Hepatocyte (in vitro differentiated cells): ENCODE data around the gene INHBC. TPM values are rescaled to one million over a fixed set of nuclear protein-coding genes. Genes with fewer than 3 reads are reported as not detected.
"Not testable (repeated sequence)": the region's sequence is repeated elsewhere in the genome, so short reads cannot be mapped to it uniquely, and the experiment has no call there.

Experiments used
- DNase-seq: peaks from one replicate; pipeline ENCODE4 v3.0.0-alpha.2; 2016; ENCODE audit warnings: low spot score
- H2AFZ ChIP-seq: fragments of 200-600 bp; sonication (generic); 2 replicates; pipeline ENCODE4 v1.6.0; 2016; ENCODE audit warnings: antibody characterized with exemption, mild to moderate bottlenecking
- H3K27ac ChIP-seq: fragments of 200-600 bp; sonication (generic); 2 replicates; pipeline ENCODE4 v1.5.1; 2016; ENCODE audit warnings: mild to moderate bottlenecking
- H3K27me3 ChIP-seq: fragments of 200-600 bp; sonication (generic); 2 replicates; pipeline ENCODE4 v1.6.1; 2016
- H3K36me3 ChIP-seq: fragments of 200-600 bp; sonication (generic); replicated peaks from 2 replicates; pipeline ENCODE4 v1.5.1; 2016; ENCODE audit warnings: low read depth; ENCODE audit not compliant: insufficient read depth
- H3K4me1 ChIP-seq: fragments of 200-600 bp; sonication (generic); 2 replicates; pipeline ENCODE4 v1.5.1; 2016; ENCODE audit warnings: mild to moderate bottlenecking, moderate library complexity; ENCODE audit not compliant: insufficient read depth
- H3K4me2 ChIP-seq: fragments of 200-600 bp; sonication (generic); 2 replicates; pipeline ENCODE4 v1.6.0; 2016
- H3K4me3 ChIP-seq: fragments of 200-600 bp; sonication (generic); 2 replicates; pipeline ENCODE4 v1.5.1; 2016; ENCODE audit warnings: mild to moderate bottlenecking
- H3K79me2 ChIP-seq: fragments of 200-600 bp; sonication (generic); 2 replicates; pipeline ENCODE4 v1.6.0; 2017; ENCODE audit warnings: mild to moderate bottlenecking
- H3K9me2 ChIP-seq: fragments of 200-600 bp; sonication (generic); replicated peaks from 2 replicates; pipeline ENCODE4 v1.6.0; 2017; ENCODE audit warnings: mild to moderate bottlenecking; ENCODE audit not compliant: insufficient read depth
- H3K9me3 ChIP-seq: fragments of 200-600 bp; sonication (generic); 2 replicates; pipeline ENCODE4 v1.5.1; 2016; ENCODE audit warnings: low read depth, mild to moderate bottlenecking
- H4K20me1 ChIP-seq: fragments of 200-600 bp; sonication (generic); 2 replicates; pipeline ENCODE4 v1.6.0; 2016; ENCODE audit warnings: mild to moderate bottlenecking; ENCODE audit not compliant: insufficient read depth, poor library complexity, severe bottlenecking
- EZH2 ChIP-seq: fragments of 200-600 bp; sonication (generic); IDR thresholded peaks from 2 replicates; pipeline ENCODE4 v1.6.1; 2016; ENCODE audit warnings: antibody characterized with exemption, mild to moderate bottlenecking, borderline replicate concordance
- EZH2phosphoT487 ChIP-seq: fragments of 200-600 bp; sonication (generic); IDR thresholded peaks from one replicate; pipeline ENCODE4 v1.6.1; 2018; ENCODE audit warnings: antibody characterized with exemption, mild to moderate bottlenecking, low read depth, moderate library complexity; ENCODE audit not compliant: unreplicated experiment, severe bottlenecking
- WGBS: methylation state at CpG from one replicate; pipeline ENCODE4 v1.1.6; 2016; ENCODE audit warnings: low lambda C conversion rate; ENCODE audit errors: missing lambda C conversion rate; 5-methylcytosine and 5-hydroxymethylcytosine counted together
- polyA plus RNA-seq: library from polyadenylated mRNA; unstranded; fragments of >200 nt; fragmentation: Nextera tagmentation; extraction: Ambion mirVana; gene quantifications from 2 replicates; pipeline ENCODE4 v1.2.1, GENCODE V29; 2016
- total RNA-seq: library from RNA; depleted of rRNA; stranded (reverse); fragments of >200 nt; gene quantifications from 2 replicates; pipeline ENCODE4 v1.2.3, GENCODE V29; 2014
- TF ChIP-seq, protein P1 (sequence below): fragments of 200-600 bp; sonication (generic); IDR thresholded peaks from 2 replicates; pipeline ENCODE4 v1.5.1; 2016; ENCODE audit warnings: antibody characterized with exemption, mild to moderate bottlenecking; ENCODE audit not compliant: poor library complexity

Gene INHBC
- total and polyA plus RNA-seq, 2 experiments from 2014 or later = 1.8 to 3.4 TPM

DNA sequence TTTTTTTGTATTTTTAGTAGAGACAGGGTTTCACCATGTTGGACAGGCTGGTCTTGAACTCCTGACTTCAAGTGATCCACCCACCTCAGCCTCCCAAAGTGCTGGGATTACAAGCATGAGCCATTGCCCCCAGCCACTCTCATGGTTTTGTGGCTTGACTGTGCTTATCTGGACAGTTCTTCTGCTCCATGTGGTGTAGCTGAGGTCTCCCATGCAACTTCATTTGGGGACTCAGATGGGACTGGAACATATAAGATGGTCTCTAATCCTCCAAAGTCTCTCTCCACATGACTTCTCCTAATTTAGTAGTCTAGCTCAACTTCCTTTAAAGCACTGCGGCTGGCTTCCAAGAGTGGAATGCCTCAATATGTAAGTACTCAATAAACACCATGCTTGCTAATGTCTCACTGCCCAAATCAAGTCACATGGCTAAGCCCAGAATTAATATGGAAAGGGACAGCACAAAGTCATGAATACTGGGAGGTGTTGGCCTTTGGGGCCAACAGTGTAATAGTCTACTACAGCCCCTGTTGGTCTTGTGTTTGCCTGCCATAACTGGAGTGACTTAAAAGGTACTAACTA lies 7.4 kb downstream of the INHBC start:
- Histone ChIP-seq H4K20me1 (no peaks in the 10 kb centered on the region), H3K27me3 (no peaks in the 10 kb centered on the region), H2AFZ (no peak overlapping the region), H3K27ac (no peak overlapping the region), H3K4me2 (no peak overlapping the region), H3K9me3 (no peaks in the 10 kb centered on the region), H3K4me1 (no peaks in the 10 kb centered on the region), H3K4me3 (no peak overlapping the region), H3K79me2 (no peaks in the 10 kb centered on the region), H3K9me2 (no peaks in the 10 kb centered on the region), H3K36me3 (no peaks in the 10 kb centered on the region)
- TF ChIP-seq EZH2phosphoT487 (no peak), EZH2 (no peak)
- TF ChIP-seq, protein P1, sequence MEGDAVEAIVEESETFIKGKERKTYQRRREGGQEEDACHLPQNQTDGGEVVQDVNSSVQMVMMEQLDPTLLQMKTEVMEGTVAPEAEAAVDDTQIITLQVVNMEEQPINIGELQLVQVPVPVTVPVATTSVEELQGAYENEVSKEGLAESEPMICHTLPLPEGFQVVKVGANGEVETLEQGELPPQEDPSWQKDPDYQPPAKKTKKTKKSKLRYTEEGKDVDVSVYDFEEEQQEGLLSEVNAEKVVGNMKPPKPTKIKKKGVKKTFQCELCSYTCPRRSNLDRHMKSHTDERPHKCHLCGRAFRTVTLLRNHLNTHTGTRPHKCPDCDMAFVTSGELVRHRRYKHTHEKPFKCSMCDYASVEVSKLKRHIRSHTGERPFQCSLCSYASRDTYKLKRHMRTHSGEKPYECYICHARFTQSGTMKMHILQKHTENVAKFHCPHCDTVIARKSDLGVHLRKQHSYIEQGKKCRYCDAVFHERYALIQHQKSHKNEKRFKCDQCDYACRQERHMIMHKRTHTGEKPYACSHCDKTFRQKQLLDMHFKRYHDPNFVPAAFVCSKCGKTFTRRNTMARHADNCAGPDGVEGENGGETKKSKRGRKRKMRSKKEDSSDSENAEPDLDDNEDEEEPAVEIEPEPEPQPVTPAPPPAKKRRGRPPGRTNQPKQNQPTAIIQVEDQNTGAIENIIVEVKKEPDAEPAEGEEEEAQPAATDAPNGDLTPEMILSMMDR = no peak
- WGBS = 93% methylated on average over 1 of the region's 1 CpG
- DNase-seq = no peak

- not testable (repeated sequence) for H2AFZ ChIP-seq, H3K4me2 ChIP-seq, H3K27me3 ChIP-seq, H3K36me3 ChIP-seq, H3K4me1 ChIP-seq, H3K27ac ChIP-seq, H3K9me3 ChIP-seq, H3K79me2 ChIP-seq, H3K9me2 ChIP-seq, DNase-seq, H4K20me1 ChIP-seq, H3K4me3 ChIP-seq
- WGBS = 87% methylated on average over 6 of the region's 6 CpGs
Observed at GRCh38 chr12:57444337-57444736, 9.8 kb downstream of the INHBC start.

DNA sequence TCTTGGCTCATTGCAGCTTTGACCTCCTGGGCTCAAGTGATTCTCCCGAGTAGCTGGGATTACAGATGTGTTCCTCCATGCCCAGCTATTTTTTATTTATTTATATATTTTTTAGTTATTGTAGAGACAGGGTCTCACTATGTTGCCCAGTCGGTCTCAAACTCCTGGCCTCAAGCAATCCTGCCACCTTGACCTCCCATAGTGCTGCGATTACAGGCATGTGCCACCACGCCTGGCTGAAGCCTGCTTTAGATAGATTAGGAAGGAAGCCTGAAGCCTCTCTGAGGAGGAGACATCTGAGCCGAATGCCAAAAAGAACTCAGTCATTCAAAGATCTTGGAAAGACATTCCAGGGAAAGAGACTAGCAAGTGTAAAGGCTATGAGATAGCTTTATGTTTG lies 10.2 kb downstream of the INHBC start:
- Histone ChIP-seq H3K27me3 (no peaks in the 10 kb centered on the region), H4K20me1 (no peaks in the 10 kb centered on the region), H2AFZ (no peak overlapping the region), H3K9me2 (no peaks in the 10 kb centered on the region), H3K36me3 (no peaks in the 10 kb centered on the region), H3K79me2 (no peaks in the 10 kb centered on the region), H3K4me1 (no peaks in the 10 kb centered on the region), H3K27ac (no peak overlapping the region), H3K9me3 (no peaks in the 10 kb centered on the region), H3K4me3 (no peak overlapping the region), H3K4me2 (no peak overlapping the region)
- TF ChIP-seq EZH2phosphoT487 (no peak), EZH2 (no peak)
- TF ChIP-seq, protein P1 = no peak
- no peak for DNase-seq
- 82% methylated on average over 5 of the region's 5 CpGs for WGBS

GRCh38 chr12:57446292-57446960 lies 11.8 kb downstream of the INHBC start:
- Histone ChIP-seq H3K27me3 (no peaks in the 10 kb centered on the region), H3K36me3 (no peaks in the 10 kb centered on the region), H3K27ac (no peak overlapping the region), H3K4me1 (peaks cover 7% of the 10 kb centered on the region), H3K79me2 (no peaks in the 10 kb centered on the region), H2AFZ (no peak overlapping the region), H3K4me3 (no peak overlapping the region), H3K9me2 (no peaks in the 10 kb centered on the region), H3K9me3 (no peaks in the 10 kb centered on the region), H3K4me2 (no peak overlapping the region), H4K20me1 (no peaks in the 10 kb centered on the region)
- TF ChIP-seq, protein P1 = no peak
- TF ChIP-seq EZH2phosphoT487 = no peak
- no peak for TF ChIP-seq EZH2
- no peak for DNase-seq
- 96% methylated on average over 6 of the region's 6 CpGs for WGBS
